Fibroblast of pulmonary artery (primary cell): Measurements from ENCODE around the gene DENND2A.
"Not testable (repeated sequence)": the region's sequence is repeated elsewhere in the genome, so short reads cannot be mapped to it uniquely, and the experiment has no call there.

Experiments
- DNase-seq: peaks from one replicate; pipeline ENCODE4 v3.0.0-alpha.2; 2010; ENCODE audit warnings: low read depth
- H3K4me3 ChIP-seq: replicated peaks from 2 replicates; pipeline ENCODE4 v1.5.1; 2011; ENCODE audit warnings: low read depth, mild to moderate bottlenecking, control low read depth, low read length, moderate library complexity
- TF ChIP-seq, protein P1 (sequence below): IDR thresholded peaks from 2 replicates; pipeline ENCODE4 v1.5.1; 2011; ENCODE audit warnings: mild to moderate bottlenecking, control low read depth, low read length, inconsistent platforms; ENCODE audit errors: missing control alignments

DENND2A gene

DNA sequence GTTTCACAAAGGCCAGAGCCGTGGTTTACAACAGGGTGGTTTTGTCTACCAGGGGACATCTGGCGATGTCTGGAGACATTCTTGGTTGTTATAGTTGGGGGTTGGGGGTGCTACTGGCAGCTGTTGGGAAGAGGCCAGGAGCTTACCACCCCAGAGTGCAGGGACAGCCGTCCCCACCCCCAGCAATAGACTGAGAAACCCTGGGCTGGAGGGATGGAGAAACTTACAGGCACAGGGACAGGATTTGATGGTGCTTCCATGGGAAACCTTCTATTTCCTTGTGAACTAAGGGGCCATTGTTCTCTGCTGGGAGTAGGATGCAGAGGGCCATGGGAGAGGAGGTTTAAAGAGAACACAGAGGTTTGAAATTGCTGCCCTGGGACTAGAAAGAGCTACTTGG lies 43.0 kb upstream of the DENND2A start:
- no peak overlapping the region for H3K4me3 ChIP-seq
- TF ChIP-seq, protein P1, sequence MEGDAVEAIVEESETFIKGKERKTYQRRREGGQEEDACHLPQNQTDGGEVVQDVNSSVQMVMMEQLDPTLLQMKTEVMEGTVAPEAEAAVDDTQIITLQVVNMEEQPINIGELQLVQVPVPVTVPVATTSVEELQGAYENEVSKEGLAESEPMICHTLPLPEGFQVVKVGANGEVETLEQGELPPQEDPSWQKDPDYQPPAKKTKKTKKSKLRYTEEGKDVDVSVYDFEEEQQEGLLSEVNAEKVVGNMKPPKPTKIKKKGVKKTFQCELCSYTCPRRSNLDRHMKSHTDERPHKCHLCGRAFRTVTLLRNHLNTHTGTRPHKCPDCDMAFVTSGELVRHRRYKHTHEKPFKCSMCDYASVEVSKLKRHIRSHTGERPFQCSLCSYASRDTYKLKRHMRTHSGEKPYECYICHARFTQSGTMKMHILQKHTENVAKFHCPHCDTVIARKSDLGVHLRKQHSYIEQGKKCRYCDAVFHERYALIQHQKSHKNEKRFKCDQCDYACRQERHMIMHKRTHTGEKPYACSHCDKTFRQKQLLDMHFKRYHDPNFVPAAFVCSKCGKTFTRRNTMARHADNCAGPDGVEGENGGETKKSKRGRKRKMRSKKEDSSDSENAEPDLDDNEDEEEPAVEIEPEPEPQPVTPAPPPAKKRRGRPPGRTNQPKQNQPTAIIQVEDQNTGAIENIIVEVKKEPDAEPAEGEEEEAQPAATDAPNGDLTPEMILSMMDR: no peak
- no peak for DNase-seq

DNA sequence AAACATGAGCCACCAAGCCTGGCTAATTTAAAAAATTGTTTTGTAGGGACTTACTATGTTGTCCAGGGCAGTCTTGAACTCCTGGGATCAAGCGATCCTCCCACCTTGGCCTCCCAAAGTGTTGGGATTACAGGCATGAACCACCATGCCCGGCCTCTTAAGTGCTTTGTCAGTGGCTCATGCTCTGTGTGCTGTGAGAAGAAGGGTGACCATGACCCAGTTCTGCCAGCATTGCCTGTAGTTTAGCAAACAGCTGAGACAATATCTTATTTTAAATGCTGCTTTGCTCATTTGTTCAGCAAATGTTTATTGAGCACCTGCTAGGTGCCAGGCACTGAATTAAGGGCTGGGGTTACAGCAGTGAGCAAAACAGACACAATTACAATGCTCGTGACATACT lies 41.2 kb upstream of the DENND2A start:
- TF ChIP-seq, protein P1: no peak
- H3K4me3 ChIP-seq: no peak overlapping the region

DNA sequence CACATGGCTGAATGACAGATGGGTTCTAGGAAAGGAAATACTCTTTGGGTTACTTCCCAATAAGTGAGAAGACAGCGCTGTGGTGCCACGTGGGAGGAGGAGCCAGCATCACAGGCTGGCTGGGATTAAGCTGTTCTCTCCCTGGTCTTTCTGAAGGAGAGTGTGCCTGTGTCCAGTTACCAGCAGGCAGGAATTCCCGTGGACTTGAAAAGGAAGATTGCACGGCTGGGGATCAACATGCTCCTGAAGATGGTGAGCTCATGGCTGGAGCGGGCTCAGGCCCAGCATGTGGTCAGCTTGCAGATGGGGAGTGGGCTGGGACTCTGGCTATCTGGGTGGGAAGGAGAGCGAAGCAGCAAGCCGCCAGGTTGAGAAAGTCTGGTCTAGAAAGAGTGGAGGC lies 40.3 kb upstream of the DENND2A start:
- no peak overlapping the region for H3K4me3 ChIP-seq
- DNase-seq: no peak
- TF ChIP-seq, protein P1: no peak

More for the DNA sequence above, 41.2 kb upstream of the DENND2A start:
- no peak for DNase-seq

DNA sequence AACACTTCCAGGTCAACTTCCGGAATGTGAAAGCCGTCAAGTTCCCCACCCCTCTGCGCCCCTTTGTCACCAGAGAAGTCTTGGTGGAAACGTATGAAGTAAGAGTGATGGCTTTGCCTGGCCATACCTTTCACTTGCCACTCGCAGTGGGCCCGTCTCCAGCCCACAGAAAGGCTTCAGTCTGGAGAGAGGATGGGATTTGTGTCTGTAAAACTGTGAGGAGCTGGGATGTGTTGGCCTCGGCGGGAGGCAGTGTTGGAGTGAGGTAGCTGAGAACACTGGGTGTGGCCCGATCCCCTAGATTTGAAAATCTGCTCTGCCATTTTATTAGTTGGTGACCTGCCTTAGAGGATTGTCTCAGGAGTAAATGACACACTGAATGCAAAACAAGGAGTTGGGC lies 38.6 kb upstream of the DENND2A start:
- TF ChIP-seq, protein P1: no peak
- H3K4me3 ChIP-seq: no peak overlapping the region
- no peak for DNase-seq

DNA sequence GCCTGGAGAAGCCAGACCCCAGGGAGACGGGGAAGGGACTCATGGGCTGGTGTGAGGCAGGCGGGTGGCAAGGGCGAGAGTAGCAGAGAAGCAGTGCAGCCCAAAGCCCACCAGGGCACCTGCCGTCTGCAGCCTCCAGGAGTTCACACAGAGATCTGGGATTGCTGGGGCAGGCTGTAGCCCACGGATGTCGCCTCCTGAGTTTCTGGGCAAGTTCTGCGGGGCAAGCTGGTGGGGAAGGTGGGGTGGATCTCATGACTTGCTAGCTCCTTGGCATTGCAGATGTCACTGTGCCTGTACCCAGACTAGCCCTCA lies 38.2 kb upstream of the DENND2A start:
- DNase-seq: no peak
- H3K4me3 ChIP-seq: no peak overlapping the region
- TF ChIP-seq, protein P1: no peak

DNA sequence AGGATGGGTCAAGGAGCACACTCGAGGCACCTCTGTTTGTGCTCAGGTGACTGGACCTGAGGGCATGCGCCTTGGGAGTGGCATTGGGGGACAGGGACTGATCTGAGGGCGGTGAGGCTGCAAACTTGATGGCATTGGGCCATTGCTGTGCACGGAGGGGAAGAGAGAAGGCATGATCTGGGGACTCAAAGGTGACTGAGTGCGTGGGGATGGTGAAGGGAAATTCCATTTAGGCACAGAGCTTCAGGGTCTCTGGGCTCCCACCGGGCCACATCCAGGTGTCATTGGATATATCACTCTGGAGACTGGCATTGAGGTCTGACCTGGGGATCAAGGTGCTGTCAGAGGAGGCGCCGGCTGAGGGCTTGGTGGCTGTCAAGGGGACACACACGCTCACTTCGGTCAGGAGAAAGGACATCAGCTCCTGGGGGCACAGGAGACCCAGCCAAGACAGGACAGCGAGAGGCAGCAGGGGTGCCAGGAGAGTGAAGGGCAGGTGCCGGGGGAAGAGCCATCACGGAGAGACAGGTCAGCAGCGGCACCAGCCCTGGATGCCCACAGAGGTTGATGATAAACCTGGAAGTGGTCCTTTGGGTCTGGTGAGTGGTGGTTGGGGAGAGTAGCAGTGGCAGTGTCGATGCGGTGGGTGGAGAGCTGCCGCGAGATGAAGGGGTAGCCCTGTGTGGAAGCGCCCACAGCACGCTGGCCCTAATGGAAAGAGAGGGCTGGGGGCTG lies 37.6 kb upstream of the DENND2A start:
- DNase-seq: no peak
- TF ChIP-seq, protein P1: no peak
- no peak overlapping the region for H3K4me3 ChIP-seq

DNA sequence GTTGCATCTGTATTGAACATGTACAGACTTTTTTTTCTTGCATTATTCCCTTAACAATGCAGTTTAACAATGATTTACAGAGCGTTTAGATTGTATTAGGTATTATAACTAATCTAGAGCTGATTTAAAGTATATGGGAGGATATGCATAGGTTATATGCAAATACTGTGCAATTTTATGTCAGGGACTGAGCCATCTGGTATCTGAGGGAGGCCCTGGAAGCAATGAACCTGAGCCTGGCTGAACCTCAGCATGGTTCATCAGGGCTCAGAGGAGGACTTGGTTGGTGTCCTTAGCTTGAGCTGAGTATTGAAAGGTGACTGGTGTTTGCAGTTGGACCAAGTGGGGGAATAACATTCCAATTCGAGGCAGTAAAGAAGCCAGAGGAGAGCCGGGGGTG lies 36.9 kb upstream of the DENND2A start:
- no peak overlapping the region for H3K4me3 ChIP-seq
- TF ChIP-seq, protein P1: no peak
- DNase-seq: no peak

DNA sequence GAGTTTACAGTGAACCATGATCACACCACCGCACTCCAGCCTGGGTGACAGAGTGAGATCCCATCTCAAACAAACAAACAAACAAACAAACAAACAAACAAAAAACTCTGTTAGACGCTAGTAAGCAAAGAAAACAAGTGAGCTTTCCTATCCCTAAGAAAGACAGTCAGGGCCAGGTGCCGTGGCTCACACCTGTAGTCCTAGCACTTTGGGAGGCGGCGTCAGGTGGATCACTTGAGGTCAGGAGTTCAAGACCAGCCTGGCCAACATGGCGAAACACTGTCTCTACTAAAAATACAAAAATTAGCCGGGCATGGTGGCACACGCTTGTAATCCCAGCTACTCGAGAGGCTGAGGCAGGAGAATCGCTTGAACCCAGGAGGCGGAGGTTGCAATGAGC lies 36.3 kb upstream of the DENND2A start:
- H3K4me3 ChIP-seq, DNase-seq: not testable (repeated sequence)
